Right lobe of liver (tissue), 6 donors: ENCODE data around the gene PTPRN2. TPM values are rescaled to one million over a fixed set of nuclear protein-coding genes. Genes with fewer than 3 reads are reported as not detected.
A peak's percentile ranks its signal among the peaks of the same experiment; 100 is the strongest.
"Not testable (repeated sequence)": the region's sequence is repeated elsewhere in the genome, so short reads cannot be mapped to it uniquely, and the experiment has no call there.

Source experiments
- ATAC-seq, 4 donors: fragments of 200-7000 bp; cut with Tn5 transposase; one replicate each; pipeline ENCODE4 v1.9.1; 2020; ENCODE audit warnings: mild to moderate bottlenecking in 4 of 4, moderate library complexity in 4 of 4
- DNase-seq, 3 donors: peaks; one replicate each; pipeline ENCODE4 v3.0.0-alpha.2; 2020
- H3K27ac ChIP-seq, 3 donors: fragments of 200-600 bp; one replicate each; pipeline ENCODE4 v1.8.0; 2022
- H3K27me3 ChIP-seq, 2 donors: fragments of 200-600 bp; one replicate each; pipeline ENCODE4 v1.8.0; 2022
- H3K36me3 ChIP-seq, 4 donors: fragments of 200-600 bp; sonication (generic) in 1 of 4; one replicate each; pipeline versions ENCODE4 v1.5.1 to v1.8.0; 2017 to 2022; ENCODE audit warnings: control low read depth in 1 of 4
- H3K4me1 ChIP-seq, 4 donors: fragments of 200-600 bp; sonication (generic) in 1 of 4; one replicate each; pipeline versions ENCODE4 v1.5.1 to v1.8.0; 2017 to 2022; ENCODE audit warnings: control low read depth in 1 of 4
- H3K4me3 ChIP-seq, 3 donors: fragments of 200-600 bp; one replicate each; pipeline ENCODE4 v1.8.0; 2022
- H3K9me3 ChIP-seq, 4 donors: fragments of 200-600 bp; sonication (generic) in 1 of 4; one replicate each; pipeline versions ENCODE4 v1.5.1 to v1.8.0; 2017 to 2022; ENCODE audit warnings: control low read depth in 1 of 4
- POLR2A ChIP-seq: fragments of 450-650 bp; IDR thresholded peaks from one replicate; pipeline ENCODE4 v1.6.1; 2017; ENCODE audit warnings: antibody characterized with exemption, mild to moderate bottlenecking
- WGBS: methylation state at CpG from one replicate; pipeline ENCODE4 v1.1.6; 2018; ENCODE audit warnings: low coverage, low lambda C conversion rate; ENCODE audit not compliant: insufficient coverage; ENCODE audit errors: missing lambda C conversion rate; 5-methylcytosine and 5-hydroxymethylcytosine counted together
- intact Hi-C, 2 donors: fragments of 100-400 bp; cut with DNase I; formaldehyde crosslinking; loops; one replicate each; pipeline versions ENCODE4 v1.11.2 to v1.14.1; 2022
- total RNA-seq, 6 experiments: library from RNA; depleted of rRNA in 2 of 6; stranded (reverse); fragments of >200 nt in 2 of 6; fragmentation: NEBNext Ultra II Directional in 3 of 6; extraction: Animal tissue kit (Norgen Biotek cat#: 25700) in 3 of 6; gene quantifications; one replicate each; pipeline versions ENCODE4 v1.1.0 to v1.2.4, GENCODE V29; 2016 to 2023
- TF ChIP-seq, protein P1 (sequence below), 4 donors: fragments of 200-600 bp in 3 of 4; fragments of 450-650 bp in 1 of 4; IDR thresholded peaks; one replicate each; pipeline versions ENCODE4 v1.5.1 to v1.8.0; 2016 to 2022; ENCODE audit warnings: antibody characterized with exemption in 4 of 4, mild to moderate bottlenecking in 2 of 4
- donor health status: DM: no; HTN: yes; CAD: no.
- donor health status: DM: no; HTN: no; CAD: no.
- donor health status: DM: no; HTN: no; CAD: no.
- donor health status: DM: no; HTN: yes; CAD: no.
- donor health status: DM: no; HTN: yes; CAD: no.

The PTPRN2 gene
- total RNA-seq, 6 experiments from 2014 or later: 0.15 to 0.87 (median 0.67) TPM

DNA sequence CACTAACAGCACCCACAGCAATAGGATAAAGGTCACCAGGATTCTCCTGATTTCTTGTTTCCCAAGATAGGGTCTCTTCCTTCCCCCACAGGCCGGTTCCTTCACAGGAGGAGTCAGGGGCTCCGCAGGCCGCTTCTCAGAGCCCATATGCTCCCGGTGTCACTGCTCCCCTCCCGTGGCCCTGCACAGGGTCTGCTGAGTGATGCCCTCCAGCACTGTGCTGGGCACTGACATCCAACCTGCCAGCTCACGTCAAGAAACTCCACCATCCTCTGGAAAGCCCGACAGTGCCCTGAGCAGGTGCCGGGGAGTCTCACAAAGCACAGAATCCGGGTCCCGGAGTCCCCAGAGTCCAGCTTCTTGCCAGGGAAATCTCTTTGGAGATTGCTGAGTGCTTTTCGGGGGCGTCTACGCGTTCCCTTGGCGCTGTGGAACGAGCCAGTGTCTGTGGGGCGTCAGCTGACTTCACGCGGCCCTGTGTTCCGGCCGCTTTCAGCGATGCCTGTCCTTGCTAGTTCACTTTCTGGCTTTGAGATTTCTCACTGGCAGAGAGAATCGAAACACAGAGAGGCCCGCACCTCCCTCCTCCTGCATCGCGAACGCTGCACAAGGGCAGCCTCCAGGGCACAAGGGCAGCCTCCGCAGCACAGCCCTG is 683.3 kb downstream of the PTPRN2 start:
- ATAC-seq (no peak), DNase-seq (peak in 1 of 3 donors; percentile 31)
- Histone ChIP-seq H3K36me3 (no peaks in the 10 kb centered on the region), H3K27me3 (no peaks in the 10 kb centered on the region), H3K9me3 (no peaks in the 10 kb centered on the region), H3K27ac (no peak overlapping the region), H3K4me1 (no peaks in the 10 kb centered on the region), H3K4me3 (no peak overlapping the region)
- intact Hi-C loops: no loop called here
- TF ChIP-seq, protein P1, sequence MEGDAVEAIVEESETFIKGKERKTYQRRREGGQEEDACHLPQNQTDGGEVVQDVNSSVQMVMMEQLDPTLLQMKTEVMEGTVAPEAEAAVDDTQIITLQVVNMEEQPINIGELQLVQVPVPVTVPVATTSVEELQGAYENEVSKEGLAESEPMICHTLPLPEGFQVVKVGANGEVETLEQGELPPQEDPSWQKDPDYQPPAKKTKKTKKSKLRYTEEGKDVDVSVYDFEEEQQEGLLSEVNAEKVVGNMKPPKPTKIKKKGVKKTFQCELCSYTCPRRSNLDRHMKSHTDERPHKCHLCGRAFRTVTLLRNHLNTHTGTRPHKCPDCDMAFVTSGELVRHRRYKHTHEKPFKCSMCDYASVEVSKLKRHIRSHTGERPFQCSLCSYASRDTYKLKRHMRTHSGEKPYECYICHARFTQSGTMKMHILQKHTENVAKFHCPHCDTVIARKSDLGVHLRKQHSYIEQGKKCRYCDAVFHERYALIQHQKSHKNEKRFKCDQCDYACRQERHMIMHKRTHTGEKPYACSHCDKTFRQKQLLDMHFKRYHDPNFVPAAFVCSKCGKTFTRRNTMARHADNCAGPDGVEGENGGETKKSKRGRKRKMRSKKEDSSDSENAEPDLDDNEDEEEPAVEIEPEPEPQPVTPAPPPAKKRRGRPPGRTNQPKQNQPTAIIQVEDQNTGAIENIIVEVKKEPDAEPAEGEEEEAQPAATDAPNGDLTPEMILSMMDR (IDR thresholded peaks at IDR 0.05): no peak
- no peak for TF ChIP-seq POLR2A
- 39% methylated on average over 6 of the region's 28 CpGs for WGBS

- TF ChIP-seq, protein P1 (IDR thresholded peaks at IDR 0.05): no peak
- no peak for TF ChIP-seq POLR2A
- Histone ChIP-seq H3K36me3 (no peaks in the 10 kb centered on the region), H3K27me3 (no peaks in the 10 kb centered on the region), H3K27ac (no peak overlapping the region), H3K4me3 (no peak overlapping the region), H3K9me3 (no peaks in the 10 kb centered on the region), H3K4me1 (no peaks in the 10 kb centered on the region)
- ATAC-seq: no peak
- 72% methylated on average over 8 of the region's 14 CpGs for WGBS
- DNase-seq: peak in 1 of 3 donors; percentile 13
- intact Hi-C loops: no loop called here
Measured at GRCh38 chr7:157903710-157904109, 683.9 kb downstream of the PTPRN2 start.

DNA sequence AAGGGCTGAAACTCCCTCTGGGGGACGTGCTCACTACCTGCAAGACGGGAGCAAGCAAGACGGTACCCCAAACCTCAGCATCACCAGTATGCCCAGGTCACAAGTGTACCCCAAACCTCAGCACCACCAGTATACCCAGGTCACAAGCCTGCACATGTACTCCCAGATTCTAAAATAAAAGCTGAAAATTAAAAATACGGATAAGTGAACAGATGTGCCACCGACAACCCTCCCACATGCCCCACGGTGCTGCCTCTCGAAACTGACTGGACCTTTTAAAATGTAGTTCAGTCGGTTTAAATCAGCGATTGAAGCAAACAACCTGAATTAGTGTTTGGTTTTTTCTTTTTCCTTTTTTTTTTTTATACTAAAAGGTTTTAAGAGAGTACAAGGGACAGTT is 684.3 kb downstream of the PTPRN2 start:
- WGBS: 72% methylated on average over 9 of the region's 9 CpGs
- Histone ChIP-seq H3K9me3 (no peaks in the 10 kb centered on the region), H3K27ac (no peak overlapping the region), H3K4me3 (no peak overlapping the region), H3K4me1 (no peaks in the 10 kb centered on the region), H3K36me3 (no peaks in the 10 kb centered on the region), H3K27me3 (no peaks in the 10 kb centered on the region)
- peak in 1 of 3 donors; percentile 7 for DNase-seq
- TF ChIP-seq, protein P1 (IDR thresholded peaks at IDR 0.05): no peak
- no peak for TF ChIP-seq POLR2A
- ATAC-seq: no peak
- intact Hi-C loops: no loop called here

DNA sequence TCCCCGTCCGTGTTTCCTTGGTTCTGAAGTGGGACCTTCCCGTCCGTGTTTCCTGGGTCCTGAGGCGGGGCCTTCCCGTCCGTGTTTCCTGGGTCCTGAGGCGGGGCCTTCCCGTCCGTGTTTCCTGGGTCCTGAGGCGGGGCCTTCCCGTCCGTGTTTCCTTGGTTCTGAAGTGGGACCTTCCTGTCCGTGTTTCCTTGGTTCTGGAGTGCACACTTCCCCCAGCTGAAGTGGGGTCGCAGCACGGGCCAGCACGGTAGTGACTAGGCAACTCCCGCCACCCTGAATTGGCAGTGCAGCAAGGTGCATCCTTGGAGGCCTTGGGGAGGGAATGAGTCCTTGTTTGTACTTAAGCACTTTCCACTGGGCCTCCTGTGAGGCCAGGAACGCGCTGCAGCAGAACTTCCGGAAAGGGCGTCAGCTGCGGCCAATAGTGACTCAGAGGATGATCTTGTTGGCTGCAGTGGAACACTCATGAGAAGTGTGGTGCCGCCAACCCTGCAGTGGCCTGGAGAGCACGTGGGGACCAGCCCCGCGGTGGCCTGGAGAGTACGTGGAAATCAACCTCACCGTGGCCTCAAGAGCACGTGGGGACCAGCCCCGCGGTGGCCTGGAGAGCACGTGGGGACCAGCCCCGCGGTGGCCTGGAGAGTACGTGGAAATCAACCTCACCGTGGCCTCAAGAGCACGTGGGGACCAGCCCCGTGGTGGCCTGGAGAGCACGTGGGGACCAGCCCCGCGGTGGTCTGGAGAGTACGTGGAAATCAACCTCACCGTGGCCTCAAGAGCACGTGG is 685.6 kb downstream of the PTPRN2 start:
- H3K4me3 ChIP-seq, ATAC-seq, H3K27ac ChIP-seq, H3K9me3 ChIP-seq, H3K4me1 ChIP-seq, H3K27me3 ChIP-seq, H3K36me3 ChIP-seq, intact Hi-C loops: not testable (repeated sequence)
- peak in 1 of 3 donors; percentile 25 for DNase-seq
- 84% methylated on average over 8 of the region's 45 CpGs for WGBS

GRCh38 chr7:157901166-157901565 is 686.5 kb downstream of the PTPRN2 start:
- no peak for ATAC-seq
- Histone ChIP-seq H3K4me3 (no peak overlapping the region), H3K27ac (no peak overlapping the region), H3K9me3 (no peaks in the 10 kb centered on the region), H3K4me1 (no peaks in the 10 kb centered on the region), H3K36me3 (no peaks in the 10 kb centered on the region), H3K27me3 (no peaks in the 10 kb centered on the region)
- no peak for DNase-seq
- 89% methylated on average over 7 of the region's 14 CpGs for WGBS
- intact Hi-C loops: no loop called here
- TF ChIP-seq, protein P1 (IDR thresholded peaks at IDR 0.05): no peak
- no peak for TF ChIP-seq POLR2A
